ENCODE measurements around the gene BACH2.

Gene BACH2

DNA sequence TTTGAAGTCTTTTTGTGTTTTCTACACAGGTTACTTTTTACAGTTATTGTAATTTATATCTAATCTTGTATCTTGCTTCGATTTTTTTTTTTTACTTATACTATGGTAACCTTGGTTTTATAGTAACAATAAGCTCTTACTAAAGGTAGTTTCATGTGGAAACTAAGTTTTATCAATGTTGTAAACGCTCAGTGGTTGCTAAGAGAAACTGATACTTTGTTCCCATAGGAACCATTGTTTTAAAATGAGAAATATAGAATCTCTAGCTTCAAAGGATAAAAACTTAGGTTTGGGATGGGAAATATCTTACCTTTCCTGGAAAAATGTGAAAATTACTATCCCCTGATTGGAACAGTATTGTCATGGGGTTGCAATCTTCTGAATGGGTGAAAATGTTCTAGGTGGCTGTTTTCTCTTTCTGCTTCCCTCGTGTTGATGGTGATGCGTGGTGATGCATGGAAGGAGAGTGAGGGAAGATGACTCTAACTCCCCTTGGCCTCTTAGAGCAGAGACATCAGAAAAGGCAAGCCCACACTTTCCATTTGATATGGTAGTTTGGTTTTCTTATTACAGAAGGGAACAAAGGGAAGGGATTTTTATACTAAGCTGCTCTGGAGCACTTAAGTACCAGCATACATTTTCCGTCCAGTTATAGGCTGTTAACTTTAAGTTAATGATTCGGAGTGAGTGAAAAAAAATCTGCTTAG is 23.5 kb upstream of the BACH2 start:
- H3K27me3 ChIP-seq (ENCODE audit: control insufficient read depth, insufficient read depth, low read length) = no peaks in the 10 kb centered on the region
- H3K9ac ChIP-seq (ENCODE audit: low read length) = no peak overlapping the region
- no peaks in the 10 kb centered on the region for H3K36me3 ChIP-seq (ENCODE audit: control insufficient read depth, insufficient read depth, low read length)
- H3K9me3 ChIP-seq (ENCODE audit: control insufficient read depth, low read length) = no peaks in the 10 kb centered on the region
- no peak overlapping the region for H3K4me3 ChIP-seq (ENCODE audit: low read length)
- no peaks in the 10 kb centered on the region for H3K4me1 ChIP-seq (ENCODE audit: control insufficient read depth, insufficient read depth, low read length)

- Histone ChIP-seq H3K9me3 (ENCODE audit: control insufficient read depth, low read length) (no peaks in the 10 kb centered on the region), H3K36me3 (ENCODE audit: control insufficient read depth, insufficient read depth, low read length) (no peaks in the 10 kb centered on the region), H3K27me3 (ENCODE audit: control insufficient read depth, insufficient read depth, low read length) (no peaks in the 10 kb centered on the region), H3K4me3 (ENCODE audit: low read length) (no peak overlapping the region), H3K9ac (ENCODE audit: low read length) (no peak overlapping the region), H3K4me1 (ENCODE audit: control insufficient read depth, insufficient read depth, low read length) (no peaks in the 10 kb centered on the region)
Measured at GRCh38 chr6:90319044-90319443, 22.4 kb upstream of the BACH2 start.

DNA sequence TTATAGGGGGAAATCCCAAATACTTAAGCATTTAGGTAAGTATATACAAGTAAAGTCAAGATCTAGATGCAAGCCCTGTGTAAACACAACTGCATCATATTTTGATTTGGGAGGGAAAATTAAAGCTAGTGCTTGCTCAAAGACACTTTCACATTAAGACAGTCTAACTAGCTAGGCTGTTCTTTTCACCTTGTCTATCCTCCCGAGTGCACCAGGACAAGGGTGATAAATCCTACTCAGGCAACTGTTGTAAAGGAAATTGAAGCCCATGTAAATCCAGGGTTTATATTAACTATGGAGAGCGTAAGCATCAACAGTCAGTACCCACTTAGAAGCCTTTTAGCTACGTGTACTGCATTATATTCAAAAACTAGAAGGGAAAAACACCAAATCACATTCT is 19.3 kb upstream of the BACH2 start:
- no peaks in the 10 kb centered on the region for H3K36me3 ChIP-seq (ENCODE audit: control insufficient read depth, insufficient read depth, low read length)
- H3K4me1 ChIP-seq (ENCODE audit: control insufficient read depth, insufficient read depth, low read length) = no peaks in the 10 kb centered on the region
- H3K4me3 ChIP-seq (ENCODE audit: low read length) = no peak overlapping the region
- no peaks in the 10 kb centered on the region for H3K9me3 ChIP-seq (ENCODE audit: control insufficient read depth, low read length)
- no peak overlapping the region for H3K9ac ChIP-seq (ENCODE audit: low read length)
- no peaks in the 10 kb centered on the region for H3K27me3 ChIP-seq (ENCODE audit: control insufficient read depth, insufficient read depth, low read length)

GRCh38 chr6:90315354-90315950 is 18.8 kb upstream of the BACH2 start:
- Histone ChIP-seq H3K36me3 (ENCODE audit: control insufficient read depth, insufficient read depth, low read length) (no peaks in the 10 kb centered on the region), H3K4me1 (ENCODE audit: control insufficient read depth, insufficient read depth, low read length) (no peaks in the 10 kb centered on the region), H3K9me3 (ENCODE audit: control insufficient read depth, low read length) (no peaks in the 10 kb centered on the region), H3K9ac (ENCODE audit: low read length) (no peak overlapping the region), H3K4me3 (ENCODE audit: low read length) (no peak overlapping the region), H3K27me3 (ENCODE audit: control insufficient read depth, insufficient read depth, low read length) (no peaks in the 10 kb centered on the region)

GRCh38 chr6:90314514-90314913 is 17.9 kb upstream of the BACH2 start:
- H3K4me3 ChIP-seq (ENCODE audit: low read length) = no peak overlapping the region
- no peaks in the 10 kb centered on the region for H3K9me3 ChIP-seq (ENCODE audit: control insufficient read depth, low read length)
- H3K4me1 ChIP-seq (ENCODE audit: control insufficient read depth, insufficient read depth, low read length) = no peaks in the 10 kb centered on the region
- no peak overlapping the region for H3K9ac ChIP-seq (ENCODE audit: low read length)
- H3K36me3 ChIP-seq (ENCODE audit: control insufficient read depth, insufficient read depth, low read length) = no peaks in the 10 kb centered on the region
- no peaks in the 10 kb centered on the region for H3K27me3 ChIP-seq (ENCODE audit: control insufficient read depth, insufficient read depth, low read length)

DNA sequence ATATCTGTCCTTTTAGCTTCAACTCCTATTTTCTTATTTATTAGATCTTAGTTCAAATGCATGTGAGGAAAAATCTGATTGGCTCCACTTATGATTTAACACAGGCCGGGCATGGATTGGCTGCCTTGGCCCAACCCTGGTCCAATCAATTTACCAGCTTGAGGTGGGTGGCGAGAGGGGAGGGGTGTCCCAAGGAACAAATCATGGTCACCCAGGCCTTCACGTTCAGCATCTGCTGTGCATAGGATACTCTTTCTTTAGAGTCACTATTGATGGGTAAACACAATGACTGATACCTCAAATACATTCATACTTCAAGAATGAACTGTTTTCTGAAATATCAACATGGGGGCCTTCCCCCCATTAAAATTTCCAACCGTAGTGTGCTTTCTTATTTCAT is 14.9 kb upstream of the BACH2 start:
- H3K4me3 ChIP-seq (ENCODE audit: low read length) = no peak overlapping the region
- H3K9ac ChIP-seq (ENCODE audit: low read length) = no peak overlapping the region

DNA sequence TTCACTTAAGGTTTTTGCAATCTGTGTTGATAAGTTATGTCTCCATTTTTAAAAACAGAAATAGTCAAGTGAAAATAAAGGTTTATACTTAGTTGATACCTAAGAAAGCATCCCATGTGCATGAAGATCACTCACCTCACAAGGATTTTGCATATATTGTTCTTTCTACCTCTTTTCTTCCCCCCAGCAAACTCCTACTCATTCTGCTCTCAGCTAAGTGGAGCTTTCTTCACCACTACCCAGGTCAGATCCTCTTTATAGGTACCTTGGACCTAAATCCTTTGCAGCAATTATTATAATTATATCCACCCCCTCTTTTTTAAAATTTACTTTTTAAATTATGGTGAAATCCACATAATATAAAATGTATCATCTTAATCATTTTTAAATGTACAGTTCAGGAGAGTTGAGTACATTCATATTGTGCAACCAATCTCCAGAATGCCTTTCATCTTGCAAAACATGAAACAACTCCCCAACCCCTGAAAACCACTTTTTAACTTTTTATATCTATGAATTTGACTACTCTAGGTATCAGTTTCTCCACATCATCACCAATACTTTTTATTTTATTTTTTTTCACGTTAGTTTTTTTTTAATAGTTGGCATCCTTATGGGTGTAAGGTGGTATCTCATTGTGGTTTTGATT is 9.3 kb upstream of the BACH2 start:
- Histone ChIP-seq H3K9me3 (ENCODE audit: control insufficient read depth, low read length) (no peaks in the 10 kb centered on the region), H3K4me1 (ENCODE audit: control insufficient read depth, insufficient read depth, low read length) (no peaks in the 10 kb centered on the region), H3K4me3 (ENCODE audit: low read length) (no peak overlapping the region), H3K9ac (ENCODE audit: low read length) (no peak overlapping the region), H3K36me3 (ENCODE audit: control insufficient read depth, insufficient read depth, low read length) (no peaks in the 10 kb centered on the region), H3K27me3 (ENCODE audit: control insufficient read depth, insufficient read depth, low read length) (peaks cover 5% of the 10 kb centered on the region)

More for the DNA sequence above, 14.9 kb upstream of the BACH2 start:
- H3K27me3 ChIP-seq (ENCODE audit: control insufficient read depth, insufficient read depth, low read length) = no peaks in the 10 kb centered on the region
- no peaks in the 10 kb centered on the region for H3K9me3 ChIP-seq (ENCODE audit: control insufficient read depth, low read length)
- no peaks in the 10 kb centered on the region for H3K4me1 ChIP-seq (ENCODE audit: control insufficient read depth, insufficient read depth, low read length)
- no peaks in the 10 kb centered on the region for H3K36me3 ChIP-seq (ENCODE audit: control insufficient read depth, insufficient read depth, low read length)

DNA sequence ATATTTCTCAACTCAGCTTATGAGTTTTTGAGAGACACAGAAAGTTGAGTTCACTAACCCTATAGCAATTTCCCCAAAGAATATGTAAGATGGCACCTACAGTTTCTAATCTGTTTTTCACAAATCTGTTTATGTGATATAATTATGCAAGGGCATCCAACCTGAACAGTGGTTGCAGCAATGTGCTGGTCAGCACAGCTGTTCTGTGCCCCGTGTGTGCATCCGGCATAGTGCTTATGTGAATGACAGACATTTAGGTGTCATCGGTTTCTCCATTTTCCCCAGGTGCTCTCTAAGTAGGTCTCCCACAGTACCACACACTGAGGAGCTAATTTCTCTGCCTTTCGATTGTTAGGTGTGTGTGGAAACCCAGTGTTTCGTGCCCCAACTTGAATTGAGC is 7.7 kb upstream of the BACH2 start:
- Histone ChIP-seq H3K9me3 (ENCODE audit: control insufficient read depth, low read length) (no peaks in the 10 kb centered on the region), H3K27me3 (ENCODE audit: control insufficient read depth, insufficient read depth, low read length) (peaks cover 11% of the 10 kb centered on the region), H3K4me3 (ENCODE audit: low read length) (no peak overlapping the region), H3K9ac (ENCODE audit: low read length) (no peak overlapping the region), H3K36me3 (ENCODE audit: control insufficient read depth, insufficient read depth, low read length) (no peaks in the 10 kb centered on the region), H3K4me1 (ENCODE audit: control insufficient read depth, insufficient read depth, low read length) (no peaks in the 10 kb centered on the region)

DNA sequence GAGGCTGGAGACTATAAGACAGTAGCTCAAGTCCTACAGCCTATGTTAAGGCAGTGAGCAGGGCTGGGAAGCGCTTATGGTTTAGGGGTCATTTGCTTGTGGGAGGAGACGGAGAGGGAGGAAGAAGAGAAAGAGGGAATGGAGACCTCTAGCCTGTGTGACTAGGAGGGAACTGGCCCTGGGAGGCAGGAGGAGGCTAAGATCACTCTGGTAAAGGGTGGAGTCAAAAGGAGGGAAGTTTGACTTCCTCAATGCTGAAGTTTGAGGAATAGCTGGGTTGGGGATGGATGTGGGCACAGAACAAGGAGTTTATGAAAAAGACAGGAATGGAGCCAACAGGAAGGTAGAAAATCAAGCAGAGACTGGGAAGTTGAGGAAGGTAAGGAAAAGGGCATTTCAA is 6.4 kb upstream of the BACH2 start:
- no peaks in the 10 kb centered on the region for H3K4me1 ChIP-seq (ENCODE audit: control insufficient read depth, insufficient read depth, low read length)
- H3K4me3 ChIP-seq (ENCODE audit: low read length) = no peak overlapping the region
- no peaks in the 10 kb centered on the region for H3K9me3 ChIP-seq (ENCODE audit: control insufficient read depth, low read length)
- H3K36me3 ChIP-seq (ENCODE audit: control insufficient read depth, insufficient read depth, low read length) = no peaks in the 10 kb centered on the region
- no peak overlapping the region for H3K9ac ChIP-seq (ENCODE audit: low read length)
- peaks cover 17% of the 10 kb centered on the region for H3K27me3 ChIP-seq (ENCODE audit: control insufficient read depth, insufficient read depth, low read length)

DNA sequence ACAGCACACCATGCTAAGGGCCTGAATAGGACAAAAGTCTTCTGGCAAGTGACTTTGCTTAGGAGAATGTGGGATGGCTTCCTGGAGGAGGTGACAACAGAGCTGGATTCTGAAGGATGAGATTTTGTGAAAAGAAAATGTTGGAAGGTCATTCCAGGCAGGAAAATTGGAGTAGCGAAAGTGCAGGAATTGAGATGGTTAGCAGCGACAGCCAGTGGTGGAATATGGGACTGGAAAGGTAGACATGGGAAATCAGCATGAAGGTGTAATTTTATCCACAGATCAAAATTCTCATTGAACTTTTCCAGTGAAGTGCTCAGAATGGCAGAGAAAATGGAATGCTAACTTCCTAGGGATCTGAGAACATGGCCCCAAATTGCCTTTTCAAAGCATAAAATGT is 5.7 kb upstream of the BACH2 start:
- Histone ChIP-seq H3K4me3 (ENCODE audit: low read length) (no peak overlapping the region), H3K9me3 (ENCODE audit: control insufficient read depth, low read length) (no peaks in the 10 kb centered on the region), H3K36me3 (ENCODE audit: control insufficient read depth, insufficient read depth, low read length) (no peaks in the 10 kb centered on the region), H3K9ac (ENCODE audit: low read length) (no peak overlapping the region), H3K27me3 (ENCODE audit: control insufficient read depth, insufficient read depth, low read length) (peaks cover 24% of the 10 kb centered on the region), H3K4me1 (ENCODE audit: control insufficient read depth, insufficient read depth, low read length) (no peaks in the 10 kb centered on the region)

DNA sequence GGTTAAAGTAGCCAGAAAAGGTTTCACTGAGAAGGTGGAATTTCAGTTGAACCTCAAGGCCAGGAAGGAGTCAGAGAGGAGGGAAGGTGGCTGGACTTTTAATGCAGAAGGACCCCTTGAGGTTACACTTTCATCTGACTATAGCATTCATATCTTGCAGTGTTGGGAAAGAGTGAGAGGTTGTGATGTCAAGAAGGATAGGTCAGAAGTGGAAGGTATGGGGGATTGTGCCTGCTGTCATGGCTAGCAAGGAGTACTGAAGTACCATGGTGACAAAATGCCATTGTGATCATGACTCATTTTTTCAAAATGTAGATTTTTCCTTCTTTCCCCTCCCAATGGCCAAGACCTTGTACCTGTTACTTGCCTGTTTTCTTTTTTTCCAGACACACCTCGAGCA is 5.2 kb upstream of the BACH2 start:
- H3K9me3 ChIP-seq (ENCODE audit: control insufficient read depth, low read length) = no peaks in the 10 kb centered on the region
- no peak overlapping the region for H3K4me3 ChIP-seq (ENCODE audit: low read length)
- no peaks in the 10 kb centered on the region for H3K36me3 ChIP-seq (ENCODE audit: control insufficient read depth, insufficient read depth, low read length)
- no peak overlapping the region for H3K9ac ChIP-seq (ENCODE audit: low read length)
- peaks cover 28% of the 10 kb centered on the region for H3K27me3 ChIP-seq (ENCODE audit: control insufficient read depth, insufficient read depth, low read length)
- no peaks in the 10 kb centered on the region for H3K4me1 ChIP-seq (ENCODE audit: control insufficient read depth, insufficient read depth, low read length)

DNA sequence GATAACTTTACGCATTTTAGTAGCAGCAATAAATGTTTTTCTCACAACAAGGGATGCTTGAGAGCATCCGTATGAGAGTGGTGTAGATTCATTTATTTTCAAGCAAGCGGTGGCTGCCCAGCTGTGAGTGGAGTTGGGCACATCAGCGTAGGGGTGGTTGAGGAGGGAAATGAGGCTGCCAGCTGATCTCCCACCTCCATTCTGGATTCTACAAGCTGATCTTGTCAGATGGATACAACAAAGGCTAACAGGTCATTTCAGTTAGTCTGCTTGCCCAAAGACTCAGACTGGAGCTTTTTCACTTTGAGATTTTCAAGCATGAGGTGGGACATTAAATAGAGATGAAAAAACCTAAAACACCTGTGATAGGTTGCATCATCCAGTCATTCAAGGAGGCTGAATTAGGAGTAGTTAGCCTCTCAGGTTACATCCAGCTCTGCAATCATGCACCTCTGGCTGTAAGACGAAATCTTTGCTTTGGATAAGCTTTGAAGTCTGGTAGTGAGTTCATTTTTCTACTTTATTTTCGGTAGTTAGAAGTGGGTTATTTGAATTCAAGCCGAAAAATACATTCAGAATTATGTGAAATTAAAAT is 1.9 kb upstream of the BACH2 start:
- Histone ChIP-seq H3K9me3 (ENCODE audit: control insufficient read depth, low read length) (no peaks in the 10 kb centered on the region), H3K4me1 (ENCODE audit: control insufficient read depth, insufficient read depth, low read length) (peaks cover 8% of the 10 kb centered on the region), H3K9ac (ENCODE audit: low read length) (no peak overlapping the region), H3K36me3 (ENCODE audit: control insufficient read depth, insufficient read depth, low read length) (no peaks in the 10 kb centered on the region), H3K4me3 (ENCODE audit: low read length) (no peak overlapping the region), H3K27me3 (ENCODE audit: control insufficient read depth, insufficient read depth, low read length) (peaks cover 52% of the 10 kb centered on the region)
